K562 (cell line): Measurements from ENCODE around the gene RAI1. TPM values are rescaled to one million over a fixed set of nuclear protein-coding genes. Genes with fewer than 3 reads are reported as not detected.

ENCODE experiments used
- ADNP ChIP-seq: fragments of 200-800 bp; sonication (Bioruptor generic); IDR thresholded peaks from 2 replicates; pipeline ENCODE4 v1.6.1; 2016; ENCODE audit warnings: missing genetic modification characterization, missing compliant biosample characterization
- BMI1 ChIP-seq: fragments of 150-350 bp; IDR thresholded peaks from 2 replicates; pipeline ENCODE4 v1.6.1; 2014; ENCODE audit warnings: low read length
- CHD4 ChIP-seq: fragments of 200-600 bp; sonication (generic); IDR thresholded peaks from 3 replicates; pipeline ENCODE4 v1.6.1; 2012; ENCODE audit warnings: low read depth, mild to moderate bottlenecking, mixed read lengths, low read length, inconsistent platforms; ENCODE audit not compliant: insufficient read depth, insufficient replicate concordance, poor library complexity, severe bottlenecking
- CXXC5 ChIP-seq: fragments of 250-450 bp; sonication (Bioruptor Pico); IDR thresholded peaks from 2 replicates; pipeline ENCODE4 v1.8.0; 2022; ENCODE audit warnings: inconsistent platforms, mild to moderate bottlenecking, moderate library complexity
- ELF1 ChIP-seq: fragments of 200-800 bp; sonication (Bioruptor generic); IDR thresholded peaks from 2 replicates; pipeline ENCODE4 v1.6.1; 2016; ENCODE audit warnings: missing genetic modification characterization, missing compliant biosample characterization
- GTF3C2 ChIP-seq: IDR thresholded peaks from 3 replicates; pipeline ENCODE4 v1.6.1; 2011; ENCODE audit warnings: borderline replicate concordance, mild to moderate bottlenecking, moderate library complexity; ENCODE audit not compliant: insufficient read length; ENCODE audit errors: extremely low read depth
- HDAC1 ChIP-seq, 2 experiments: fragments of 450-650 bp; IDR thresholded peaks; 2 replicates each; pipeline ENCODE4 v1.6.1; 2016 to 2017; ENCODE audit warnings: inconsistent platforms in 1 of 2, mild to moderate bottlenecking in 1 of 2, moderate library complexity in 1 of 2
- MCM3 ChIP-seq: fragments of 450-650 bp; IDR thresholded peaks from 2 replicates; pipeline ENCODE4 v1.6.1; 2016
- NBN ChIP-seq: fragments of 450-650 bp; IDR thresholded peaks from 2 replicates; pipeline ENCODE4 v1.6.1; 2016; ENCODE audit warnings: low read depth, mild to moderate bottlenecking
- NCOR1 ChIP-seq: fragments of 450-650 bp; IDR thresholded peaks from 2 replicates; pipeline ENCODE4 v1.6.1; 2016; ENCODE audit warnings: mild to moderate bottlenecking, moderate library complexity
- NFIX ChIP-seq: fragments of 250-450 bp; sonication (Bioruptor Pico); IDR thresholded peaks from 2 replicates; pipeline ENCODE4 v1.4.0; 2020; ENCODE audit warnings: low read depth, mild to moderate bottlenecking, moderate library complexity
- NRF1 ChIP-seq, 2 experiments: fragments of 450-650 bp; IDR thresholded peaks in 1 of 2; conservative IDR thresholded peaks in 1 of 2; 2 replicates each; pipeline ENCODE4 v1.6.1; 2014; ENCODE audit warnings: mild to moderate bottlenecking in 2 of 2
- POLR3G ChIP-seq: IDR thresholded peaks from 2 replicates; pipeline ENCODE4 v1.6.1; 2011; ENCODE audit not compliant: insufficient read length, insufficient replicate concordance; ENCODE audit errors: extremely low read depth
- RBM15 ChIP-seq: fragments of 200-400 bp; formaldehyde crosslinking; IDR thresholded peaks from 2 replicates; pipeline ENCODE4 v1.6.1; 2018; ENCODE audit warnings: mild to moderate bottlenecking, low read length, moderate library complexity; ENCODE audit not compliant: insufficient read depth
- RCOR1 ChIP-seq, 2 experiments: IDR thresholded peaks; 2 replicates each; pipeline ENCODE4 v1.6.1; 2012; ENCODE audit warnings: low read depth in 2 of 2, low read length in 2 of 2, borderline replicate concordance in 1 of 2, improper control_type of control experiment in 1 of 2
- RFX5 ChIP-seq: IDR thresholded peaks from 2 replicates; pipeline ENCODE4 v1.6.1; 2011; ENCODE audit warnings: low read depth, mild to moderate bottlenecking, improper control_type of control experiment, low read length
- SMARCA5 ChIP-seq: fragments of 450-650 bp; IDR thresholded peaks from 2 replicates; pipeline ENCODE4 v1.6.1; 2016
- SNRNP70 ChIP-seq: fragments of 200-400 bp; formaldehyde crosslinking; optimal IDR thresholded peaks from 2 replicates; pipeline ENCODE3; 2017; ENCODE audit warnings: low read depth, low read length
- SP1 ChIP-seq: sonication (generic); formaldehyde crosslinking; IDR thresholded peaks from 2 replicates; pipeline ENCODE4 v1.8.1; 2022; ENCODE audit warnings: mild to moderate bottlenecking, missing genetic modification reagents
- SRSF1 ChIP-seq: fragments of 200-400 bp; formaldehyde crosslinking; IDR thresholded peaks from 2 replicates; pipeline ENCODE4 v1.6.1; 2017; ENCODE audit warnings: mild to moderate bottlenecking, low read depth, low read length, moderate library complexity
- SRSF7 ChIP-seq: fragments of 200-400 bp; formaldehyde crosslinking; optimal IDR thresholded peaks from 2 replicates; pipeline ENCODE3; 2017; ENCODE audit warnings: mild to moderate bottlenecking, low read depth, low read length
- TCF15 ChIP-seq: fragments of 250-450 bp; sonication (Bioruptor Pico); IDR thresholded peaks from 2 replicates; pipeline ENCODE4 v1.8.0; 2022; ENCODE audit warnings: moderate library complexity, mild to moderate bottlenecking, inconsistent platforms
- ZKSCAN3 ChIP-seq: fragments of 250-450 bp; sonication (Bioruptor Pico); IDR thresholded peaks from 2 replicates; pipeline ENCODE4 v1.4.0; 2020
- ZNF133 ChIP-seq: fragments of 250-450 bp; sonication (Bioruptor Pico); IDR thresholded peaks from 2 replicates; pipeline ENCODE4 v1.4.0; 2020; ENCODE audit warnings: mild to moderate bottlenecking
- ZNF655 ChIP-seq: fragments of 250-450 bp; sonication (Bioruptor Pico); IDR thresholded peaks from 2 replicates; pipeline ENCODE4 v1.5.0; 2021
- ZNF79 ChIP-seq: fragments of 250-450 bp; sonication (Bioruptor Pico); IDR thresholded peaks from 2 replicates; pipeline ENCODE4 v1.4.0; 2020; ENCODE audit warnings: low read depth, mild to moderate bottlenecking, moderate library complexity
- polyA plus RNA-seq, 8 experiments: library from polyadenylated mRNA; depleted of rRNA in 4 of 8; stranded (reverse) in 5 of 8; unstranded in 3 of 8; fragments of >200 nt; fragmentation: Nextera tagmentation in 2 of 8; fragmentation: Illumina TruSeq in 1 of 8; extraction: Ambion mirVana in 2 of 8; extraction: Trizol in 1 of 8; gene quantifications; 2 replicates each; pipeline versions ENCODE4 v1.2.1 to v1.2.3, GENCODE V29; 2011 to 2014; ENCODE audit warnings: inconsistent platforms in 1 of 8, missing spikeins in 1 of 8
- total RNA-seq, 7 experiments: library from RNA; depleted of rRNA in 6 of 7; stranded (reverse); fragments of >200 nt in 6 of 7; fragmentation: Illumina TruSeq in 2 of 7; extraction: Trizol in 2 of 7; gene quantifications; 2 replicates each; pipeline versions ENCODE4 v1.2.1 to v1.2.3, GENCODE V29; 2011 to 2021; ENCODE audit warnings: low replicate concordance in 1 of 7

RAI1 gene
- total and polyA plus RNA-seq, 9 of the 15 experiments (the other 6 are each of a cell fraction or from before 2014, with no cell fraction given) = 0.68 to 19.9 (median 5.5) TPM

GRCh38 chr17:17808706-17809432, 127.6 kb downstream of the RAI1 start (continued):
- TF ChIP-seq ZKSCAN3 (CRISPR knock-in tag) (no peak), ZNF655 (CRISPR knock-in tag) (no peak), GTF3C2 (no peak), NFIX (CRISPR knock-in tag) (no peak), MCM3 (no peak), ELF1 (no peak), CHD4 (no peak), TCF15 (CRISPR knock-in tag) (no peak), ZNF79 (CRISPR knock-in tag) (no peak), ZNF133 (CRISPR knock-in tag) (no peak), NBN (no peak), CXXC5 (CRISPR knock-in tag) (no peak), RBM15 (no peak), ADNP (peak; percentile 83), RCOR1 (IDR thresholded peaks at IDR 0.05; ENCODE audit: borderline replicate concordance in 1 of 2, low read depth in 2 of 2, low read length in 2 of 2) (peak in 1 of 2 experiments; percentile 67; a peak in 2 of 4 replicates), NRF1 (conservative IDR thresholded peaks at IDR 0.05 in 1 of 2, IDR thresholded peaks at IDR 0.05 in 1 of 2) (no peak), SRSF1 (no peak), SMARCA5 (peak; percentile 89; the same call in 1 of the 2 replicates), HDAC1 (IDR thresholded peaks at IDR 0.05) (no peak), POLR3G (no peak), NCOR1 (no peak), SP1 (CRISPR knock-in tag) (no peak), BMI1 (no peak), SRSF7 (no peak), RFX5 (no peak), SNRNP70 (no peak)
